GM12878 (cell line): ENCODE measurements around the gene CFAP97D2.

ENCODE experiments used
- CBX5 ChIP-seq: sonication (generic); IDR thresholded peaks from 2 replicates; pipeline ENCODE4 v1.6.1; 2016; ENCODE audit warnings: low read depth, moderate library complexity, mild to moderate bottlenecking, inconsistent platforms
- CTCF ChIP-seq, 3 experiments: IDR thresholded peaks in 2 of 3; conservative IDR thresholded peaks in 1 of 3; 2 replicates each; pipeline ENCODE4 v1.5.1; 2011; ENCODE audit warnings: low read depth in 3 of 3, low read length in 3 of 3, mild to moderate bottlenecking in 3 of 3, control low read depth in 2 of 3, moderate library complexity in 2 of 3, inconsistent platforms in 1 of 3, mixed read lengths in 1 of 3; ENCODE audit not compliant: control insufficient read depth in 2 of 3, insufficient read depth in 1 of 3; ENCODE audit errors: extremely low read depth in 1 of 3
- GATAD2B ChIP-seq: fragments of 450-650 bp; conservative IDR thresholded peaks from 2 replicates; pipeline ENCODE4 v1.6.1; 2017; ENCODE audit warnings: low read depth, mild to moderate bottlenecking, moderate library complexity
- HDAC2 ChIP-seq: fragments of 200-600 bp; sonication (generic); IDR thresholded peaks from 2 replicates; pipeline ENCODE4 v1.6.1; 2017
- HDAC6 ChIP-seq: fragments of 200-600 bp; sonication (generic); IDR thresholded peaks from one replicate; pipeline ENCODE4 v1.8.0; 2017; ENCODE audit warnings: antibody characterized with exemption; ENCODE audit not compliant: unreplicated experiment
- POLR2AphosphoS5 ChIP-seq: IDR thresholded peaks from 2 replicates; pipeline ENCODE4 v1.6.1; 2011; ENCODE audit warnings: mild to moderate bottlenecking, low read length, inconsistent platforms
- USF2 ChIP-seq: IDR thresholded peaks from 2 replicates; pipeline ENCODE4 v1.6.1; 2011; ENCODE audit warnings: low read depth, low read length, improper control_type of control experiment, borderline replicate concordance
- YY1 ChIP-seq: IDR thresholded peaks from 2 replicates; pipeline ENCODE4 v1.6.1; 2011; ENCODE audit warnings: low read depth, mild to moderate bottlenecking, low read length

GRCh38 chr13:114142640-114143490 lies 36.2 kb upstream of the CFAP97D2 start:
- TF ChIP-seq CBX5 (no peak), GATAD2B (no peak), USF2 (no peak), HDAC6 (no peak), HDAC2 (no peak), CTCF (IDR thresholded peaks at IDR 0.05 in 2 of 3, conservative IDR thresholded peaks at IDR 0.05 in 1 of 3; ENCODE audit: control insufficient read depth in 2 of 3, extremely low read depth in 1 of 3, insufficient read depth in 1 of 3, low read depth in 3 of 3, low read length in 3 of 3) (no peak), YY1 (no peak), POLR2AphosphoS5 (no peak)
